HepG2 (cell line): ENCODE data around the gene RBBP8NL. TPM values are rescaled to one million over a fixed set of nuclear protein-coding genes. Genes with fewer than 3 reads are reported as not detected.

Source experiments
- CBX2 ChIP-seq, 2 experiments: fragments of 200-600 bp in 1 of 2; sonication (generic); formaldehyde crosslinking in 1 of 2; IDR thresholded peaks; 2 replicates each; pipeline versions ENCODE4 v1.7.0 to v1.8.1; 2018 to 2022; ENCODE audit warnings: low read depth in 2 of 2, low read length in 1 of 2, mild to moderate bottlenecking in 1 of 2, missing genetic modification reagents in 1 of 2
- CENPT ChIP-seq: sonication (generic); formaldehyde crosslinking; IDR thresholded peaks from 2 replicates; pipeline ENCODE4 v1.8.0; 2022; ENCODE audit warnings: low read depth, mild to moderate bottlenecking, moderate library complexity, missing genetic modification reagents
- GLI4 ChIP-seq: sonication (generic); formaldehyde crosslinking; IDR thresholded peaks from 2 replicates; pipeline ENCODE4 v1.5.1; 2020; ENCODE audit warnings: missing genetic modification reagents, mild to moderate bottlenecking, moderate library complexity, borderline replicate concordance
- IRF2 ChIP-seq: IDR thresholded peaks from 2 replicates; pipeline ENCODE4 v1.6.1; 2018; ENCODE audit warnings: missing genetic modification reagents, missing compliant biosample characterization
- LCORL ChIP-seq, 2 experiments: fragments of 450-650 bp in 1 of 2; sonication (generic) in 1 of 2; formaldehyde crosslinking in 1 of 2; IDR thresholded peaks; 2 replicates each; pipeline versions ENCODE4 v1.5.0 to v1.6.1; 2017 to 2020; ENCODE audit warnings: antibody characterized with exemption in 1 of 2, missing genetic modification reagents in 1 of 2
- MAFF ChIP-seq: IDR thresholded peaks from 2 replicates; pipeline ENCODE4 v1.6.1; 2011; ENCODE audit warnings: low read depth, low read length, improper control_type of control experiment
- MED1 ChIP-seq: sonication (generic); formaldehyde crosslinking; IDR thresholded peaks from 2 replicates; pipeline ENCODE4 v1.4.0; 2020; ENCODE audit warnings: missing genetic modification reagents
- MTF2 ChIP-seq: sonication (generic); formaldehyde crosslinking; IDR thresholded peaks from 2 replicates; pipeline ENCODE4 v1.5.0; 2020; ENCODE audit warnings: missing genetic modification reagents, borderline replicate concordance
- NFE2 ChIP-seq: sonication (generic); formaldehyde crosslinking; IDR thresholded peaks from 2 replicates; pipeline ENCODE4 v1.4.0; 2020; ENCODE audit warnings: missing genetic modification reagents
- NFIB ChIP-seq: sonication (generic); formaldehyde crosslinking; IDR thresholded peaks from 2 replicates; pipeline ENCODE4 v1.9.0; 2021; ENCODE audit warnings: missing genetic modification reagents, mild to moderate bottlenecking, borderline replicate concordance
- PHF8 ChIP-seq: sonication (generic); formaldehyde crosslinking; IDR thresholded peaks from 2 replicates; pipeline ENCODE4 v1.5.0; 2020; ENCODE audit warnings: missing genetic modification reagents
- RARA ChIP-seq: IDR thresholded peaks from 2 replicates; pipeline ENCODE4 v1.6.1; 2016; ENCODE audit warnings: missing genetic modification reagents, missing compliant biosample characterization
- SIN3B ChIP-seq: fragments of 150-350 bp; IDR thresholded peaks from 2 replicates; pipeline ENCODE4 v1.6.1; 2014; ENCODE audit warnings: low read length
- TEF ChIP-seq: sonication (generic); formaldehyde crosslinking; IDR thresholded peaks from 2 replicates; pipeline ENCODE4 v1.5.0; 2020; ENCODE audit warnings: missing genetic modification reagents
- ZBTB42 ChIP-seq: sonication (generic); formaldehyde crosslinking; IDR thresholded peaks from 2 replicates; pipeline ENCODE4 v1.5.0; 2020; ENCODE audit warnings: mild to moderate bottlenecking, missing genetic modification reagents
- ZNF292 ChIP-seq: sonication (generic); formaldehyde crosslinking; IDR thresholded peaks from 2 replicates; pipeline ENCODE4 v1.8.1; 2022; ENCODE audit warnings: mild to moderate bottlenecking, low read depth, missing genetic modification reagents, borderline replicate concordance
- ZNF329 ChIP-seq: sonication (generic); formaldehyde crosslinking; IDR thresholded peaks from 2 replicates; pipeline ENCODE4 v1.9.0; 2021; ENCODE audit warnings: low read depth, mild to moderate bottlenecking, missing genetic modification reagents
- ZNF382 ChIP-seq: sonication (generic); formaldehyde crosslinking; IDR thresholded peaks from 2 replicates; pipeline ENCODE4 v1.5.0; 2020; ENCODE audit warnings: missing genetic modification reagents, mild to moderate bottlenecking, borderline replicate concordance
- ZNF460 ChIP-seq: sonication (generic); formaldehyde crosslinking; IDR thresholded peaks from 2 replicates; pipeline ENCODE4 v1.5.1; 2020; ENCODE audit warnings: missing genetic modification reagents, mild to moderate bottlenecking, borderline replicate concordance
- ZNF713 ChIP-seq: sonication (generic); formaldehyde crosslinking; IDR thresholded peaks from 2 replicates; pipeline ENCODE4 v1.4.0; 2020; ENCODE audit warnings: mild to moderate bottlenecking, missing genetic modification reagents
- ZSCAN22 ChIP-seq: sonication (generic); formaldehyde crosslinking; IDR thresholded peaks from 2 replicates; pipeline ENCODE4 v1.4.0; 2020; ENCODE audit warnings: mild to moderate bottlenecking, missing genetic modification reagents
- polyA plus RNA-seq, 8 experiments: library from polyadenylated mRNA; depleted of rRNA in 3 of 8; stranded (reverse) in 7 of 8; unstranded in 1 of 8; fragments of >200 nt; fragmentation: Illumina TruSeq in 4 of 8; extraction: Trizol in 4 of 8; gene quantifications; 2 replicates each; pipeline versions ENCODE4 v1.2.1 to v1.2.3, GENCODE V29; 2011 to 2016; ENCODE audit warnings: low read depth in 4 of 8, missing spikeins in 1 of 8, mixed read lengths in 1 of 8; ENCODE audit not compliant: insufficient read depth in 1 of 8
- total RNA-seq, 5 experiments: library from RNA; depleted of rRNA; stranded (reverse); fragments of >200 nt; fragmentation: Illumina TruSeq; extraction: Trizol; gene quantifications; 2 replicates each; pipeline ENCODE4 v1.2.3, GENCODE V29; 2016; ENCODE audit warnings: low read depth in 1 of 5
- TF ChIP-seq, protein P1 (sequence below): sonication (generic); formaldehyde crosslinking; IDR thresholded peaks from 2 replicates; pipeline ENCODE4 v1.4.0; 2020; ENCODE audit warnings: missing genetic modification reagents, borderline replicate concordance
- TF ChIP-seq, protein P2 (sequence below): sonication (generic); formaldehyde crosslinking; IDR thresholded peaks from 2 replicates; pipeline ENCODE4 v1.4.0; 2020; ENCODE audit warnings: missing genetic modification reagents

The RBBP8NL gene
- total and polyA plus RNA-seq, 2 of the 13 experiments (the other 11 are each of a cell fraction or from before 2014, with no cell fraction given), result 0.69 to 0.86 TPM

- TF ChIP-seq, protein P1, sequence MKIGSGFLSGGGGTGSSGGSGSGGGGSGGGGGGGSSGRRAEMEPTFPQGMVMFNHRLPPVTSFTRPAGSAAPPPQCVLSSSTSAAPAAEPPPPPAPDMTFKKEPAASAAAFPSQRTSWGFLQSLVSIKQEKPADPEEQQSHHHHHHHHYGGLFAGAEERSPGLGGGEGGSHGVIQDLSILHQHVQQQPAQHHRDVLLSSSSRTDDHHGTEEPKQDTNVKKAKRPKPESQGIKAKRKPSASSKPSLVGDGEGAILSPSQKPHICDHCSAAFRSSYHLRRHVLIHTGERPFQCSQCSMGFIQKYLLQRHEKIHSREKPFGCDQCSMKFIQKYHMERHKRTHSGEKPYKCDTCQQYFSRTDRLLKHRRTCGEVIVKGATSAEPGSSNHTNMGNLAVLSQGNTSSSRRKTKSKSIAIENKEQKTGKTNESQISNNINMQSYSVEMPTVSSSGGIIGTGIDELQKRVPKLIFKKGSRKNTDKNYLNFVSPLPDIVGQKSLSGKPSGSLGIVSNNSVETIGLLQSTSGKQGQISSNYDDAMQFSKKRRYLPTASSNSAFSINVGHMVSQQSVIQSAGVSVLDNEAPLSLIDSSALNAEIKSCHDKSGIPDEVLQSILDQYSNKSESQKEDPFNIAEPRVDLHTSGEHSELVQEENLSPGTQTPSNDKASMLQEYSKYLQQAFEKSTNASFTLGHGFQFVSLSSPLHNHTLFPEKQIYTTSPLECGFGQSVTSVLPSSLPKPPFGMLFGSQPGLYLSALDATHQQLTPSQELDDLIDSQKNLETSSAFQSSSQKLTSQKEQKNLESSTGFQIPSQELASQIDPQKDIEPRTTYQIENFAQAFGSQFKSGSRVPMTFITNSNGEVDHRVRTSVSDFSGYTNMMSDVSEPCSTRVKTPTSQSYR, result peak; percentile 57; the same call in 1 of the 2 replicates
- TF ChIP-seq CENPT (CRISPR knock-in tag), result 0 out of 2 replicates have a peak, but pooled peaks have one; percentile 63
- TF ChIP-seq LCORL (IDR thresholded peaks at IDR 0.05), result no peak
- no peak for TF ChIP-seq LCORL (CRISPR knock-in tag; IDR thresholded peaks at IDR 0.05)
- TF ChIP-seq GLI4 (CRISPR knock-in tag), result no peak
- TF ChIP-seq PHF8 (CRISPR knock-in tag), result peak; percentile 65; the same call in 1 of the 2 replicates
- TF ChIP-seq, protein P2, sequence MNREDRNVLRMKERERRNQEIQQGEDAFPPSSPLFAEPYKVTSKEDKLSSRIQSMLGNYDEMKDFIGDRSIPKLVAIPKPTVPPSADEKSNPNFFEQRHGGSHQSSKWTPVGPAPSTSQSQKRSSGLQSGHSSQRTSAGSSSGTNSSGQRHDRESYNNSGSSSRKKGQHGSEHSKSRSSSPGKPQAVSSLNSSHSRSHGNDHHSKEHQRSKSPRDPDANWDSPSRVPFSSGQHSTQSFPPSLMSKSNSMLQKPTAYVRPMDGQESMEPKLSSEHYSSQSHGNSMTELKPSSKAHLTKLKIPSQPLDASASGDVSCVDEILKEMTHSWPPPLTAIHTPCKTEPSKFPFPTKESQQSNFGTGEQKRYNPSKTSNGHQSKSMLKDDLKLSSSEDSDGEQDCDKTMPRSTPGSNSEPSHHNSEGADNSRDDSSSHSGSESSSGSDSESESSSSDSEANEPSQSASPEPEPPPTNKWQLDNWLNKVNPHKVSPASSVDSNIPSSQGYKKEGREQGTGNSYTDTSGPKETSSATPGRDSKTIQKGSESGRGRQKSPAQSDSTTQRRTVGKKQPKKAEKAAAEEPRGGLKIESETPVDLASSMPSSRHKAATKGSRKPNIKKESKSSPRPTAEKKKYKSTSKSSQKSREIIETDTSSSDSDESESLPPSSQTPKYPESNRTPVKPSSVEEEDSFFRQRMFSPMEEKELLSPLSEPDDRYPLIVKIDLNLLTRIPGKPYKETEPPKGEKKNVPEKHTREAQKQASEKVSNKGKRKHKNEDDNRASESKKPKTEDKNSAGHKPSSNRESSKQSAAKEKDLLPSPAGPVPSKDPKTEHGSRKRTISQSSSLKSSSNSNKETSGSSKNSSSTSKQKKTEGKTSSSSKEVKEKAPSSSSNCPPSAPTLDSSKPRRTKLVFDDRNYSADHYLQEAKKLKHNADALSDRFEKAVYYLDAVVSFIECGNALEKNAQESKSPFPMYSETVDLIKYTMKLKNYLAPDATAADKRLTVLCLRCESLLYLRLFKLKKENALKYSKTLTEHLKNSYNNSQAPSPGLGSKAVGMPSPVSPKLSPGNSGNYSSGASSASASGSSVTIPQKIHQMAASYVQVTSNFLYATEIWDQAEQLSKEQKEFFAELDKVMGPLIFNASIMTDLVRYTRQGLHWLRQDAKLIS (CRISPR knock-in tag), result no peak
- no peak for TF ChIP-seq ZNF329
- TF ChIP-seq SIN3B, result no peak
- no peak for TF ChIP-seq RARA (CRISPR knock-in tag)
- TF ChIP-seq NFIB, result peak; percentile 50
- no peak for TF ChIP-seq NFE2
- TF ChIP-seq ZNF713, result no peak
- peak; percentile 55 for TF ChIP-seq MED1 (CRISPR knock-in tag)
- peak; percentile 59; the same call in 1 of the 2 replicates for TF ChIP-seq ZSCAN22 (CRISPR knock-in tag)
- TF ChIP-seq CBX2 (IDR thresholded peaks at IDR 0.05; ENCODE audit: low read depth, low read length), result no peak
- TF ChIP-seq CBX2 (CRISPR knock-in tag; IDR thresholded peaks at IDR 0.05; ENCODE audit: low read depth), result no peak
- TF ChIP-seq ZNF382 (CRISPR knock-in tag), result no peak
- TF ChIP-seq IRF2, result peak; percentile 59; the same call in 1 of the 2 replicates
- peak; percentile 33; the same call in 1 of the 2 replicates for TF ChIP-seq MAFF
- no peak for TF ChIP-seq ZBTB42 (CRISPR knock-in tag)
- TF ChIP-seq ZNF460 (CRISPR knock-in tag), result peak; percentile 19; the same call in 1 of the 2 replicates
- no peak for TF ChIP-seq ZNF292 (CRISPR knock-in tag)
- no peak for TF ChIP-seq MTF2 (CRISPR knock-in tag)
- TF ChIP-seq TEF (CRISPR knock-in tag), result no peak
Measured at GRCh38 chr20:62411479-62412193, 15.7 kb downstream of the RBBP8NL start (continued).
